ENCODE measurements around the gene GPC6.
"Not testable (repeated sequence)": the region's sequence is repeated elsewhere in the genome, so short reads cannot be mapped to it uniquely, and the experiment has no call there.

Gene GPC6

DNA sequence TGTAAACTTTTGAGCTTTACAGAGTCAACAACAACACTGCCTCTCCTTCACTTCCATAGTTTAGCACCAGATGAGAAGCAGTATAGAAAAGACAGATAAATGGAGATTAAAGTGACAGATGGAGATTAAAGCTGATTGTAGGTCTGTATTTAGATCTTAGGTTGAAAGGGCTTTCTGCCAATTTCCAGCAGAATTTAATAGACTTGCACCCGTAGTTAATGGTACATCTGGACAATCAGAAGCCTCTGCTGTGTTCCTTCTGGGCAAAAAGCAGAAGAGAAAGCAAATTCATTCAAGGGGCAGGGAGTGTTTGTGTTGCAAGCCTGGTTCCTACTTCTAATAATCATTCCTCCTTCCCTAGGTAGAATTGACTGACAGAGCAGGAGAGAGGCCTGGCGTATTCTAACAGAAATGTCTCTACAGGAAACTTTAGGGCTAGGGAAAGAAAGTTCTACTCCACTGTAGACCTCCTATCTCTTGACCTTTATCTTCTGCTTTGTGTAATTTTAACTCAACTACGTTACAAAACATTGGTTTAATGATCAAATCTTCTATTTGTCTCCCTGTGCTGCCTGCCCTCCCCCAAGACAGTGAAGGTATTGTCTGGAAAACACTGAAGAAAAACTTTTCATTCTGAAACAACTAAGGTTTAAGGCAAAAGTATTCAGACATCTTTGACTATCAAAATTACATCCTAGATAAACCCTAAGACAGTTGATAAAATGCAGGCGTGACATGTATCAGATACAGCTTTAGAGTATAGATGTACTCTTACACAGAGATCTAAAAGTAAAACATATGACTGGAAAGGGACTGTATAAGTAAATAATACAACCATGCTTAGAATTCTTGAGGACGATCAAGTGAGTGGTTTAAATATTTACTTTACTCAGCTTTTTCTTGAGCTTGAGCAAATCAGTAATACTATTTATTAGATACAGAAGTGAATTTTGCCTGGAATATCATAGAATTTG lies 44.4 kb downstream of the GPC6 start:
- FAIRE-seq: no peak

DNA sequence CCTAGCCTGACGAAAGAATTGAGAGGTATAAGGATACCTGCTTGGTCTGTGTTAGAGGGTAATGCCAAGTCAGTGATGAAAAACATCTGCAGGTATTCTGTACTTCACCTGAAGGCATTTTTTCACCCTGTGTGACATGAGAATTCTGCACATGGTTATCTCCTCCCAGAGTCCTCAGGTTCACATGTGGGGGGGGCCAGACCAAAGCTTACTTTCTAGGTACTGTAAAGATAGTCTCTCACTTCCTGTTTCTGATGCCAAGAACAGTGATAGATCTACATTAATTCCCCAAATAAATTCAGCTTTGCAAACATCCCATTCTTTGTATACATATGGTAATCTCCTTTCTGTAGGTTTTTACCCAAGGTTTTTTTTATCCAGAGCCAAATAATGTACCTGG lies 53.4 kb downstream of the GPC6 start:
- no peak for FAIRE-seq

DNA sequence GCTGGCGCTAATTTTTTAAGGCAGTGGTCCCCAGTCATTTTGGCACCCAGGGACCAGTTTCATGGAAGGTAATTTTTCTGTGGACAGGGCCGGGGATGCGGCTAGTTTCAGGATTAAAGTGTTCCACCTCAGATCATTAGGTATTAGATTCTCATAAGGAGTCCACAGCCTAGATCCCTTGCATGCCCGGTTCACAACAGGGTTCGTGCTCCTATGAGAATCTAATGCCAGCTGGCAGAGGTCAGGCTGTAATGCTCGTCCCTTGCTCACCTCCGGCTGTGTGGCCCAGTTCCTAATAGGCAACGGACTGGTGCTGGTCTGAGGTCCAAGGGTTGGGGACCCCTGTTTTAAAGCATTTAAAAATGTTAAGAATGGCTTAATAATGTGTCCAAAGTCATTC lies 54.1 kb downstream of the GPC6 start:
- no peak for FAIRE-seq

DNA sequence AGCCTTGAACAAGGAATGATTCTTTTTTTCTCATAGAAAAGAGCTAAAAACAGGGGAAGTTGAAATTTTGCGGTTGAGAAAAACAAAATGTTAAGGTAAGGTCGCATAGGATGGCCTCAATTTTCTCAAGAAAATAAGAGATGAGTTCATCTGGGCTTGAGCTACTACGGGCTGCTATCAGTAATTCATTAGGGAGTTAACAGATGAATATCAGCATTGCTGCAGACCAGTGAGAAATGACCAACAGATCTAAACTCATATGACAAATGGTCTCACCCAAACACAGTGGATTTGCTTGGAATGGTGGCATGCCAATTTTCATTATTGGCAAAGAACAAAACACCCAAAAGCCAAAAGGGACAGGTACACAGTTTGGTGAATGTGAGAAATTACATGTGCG lies 56.6 kb downstream of the GPC6 start:
- FAIRE-seq: no peak

DNA sequence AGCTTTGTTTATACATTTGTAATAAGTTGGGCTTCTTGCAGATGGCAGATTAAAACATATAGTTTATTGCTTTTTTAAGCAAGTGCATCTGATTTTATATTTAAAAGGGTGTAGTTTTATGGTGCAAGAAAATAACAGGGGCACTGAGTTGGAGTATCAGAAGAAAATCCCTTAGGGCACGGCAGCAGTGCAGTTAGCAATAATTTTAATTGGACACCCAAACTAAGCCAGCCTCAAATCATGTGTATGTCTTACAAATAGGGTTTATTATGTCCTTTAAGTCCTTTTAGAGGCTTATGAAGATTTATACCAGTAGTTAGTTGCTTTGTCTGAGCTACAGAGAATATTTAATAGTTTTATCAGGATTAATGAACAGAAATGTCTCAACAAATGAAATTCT lies 57.5 kb downstream of the GPC6 start:
- FAIRE-seq: no peak

DNA sequence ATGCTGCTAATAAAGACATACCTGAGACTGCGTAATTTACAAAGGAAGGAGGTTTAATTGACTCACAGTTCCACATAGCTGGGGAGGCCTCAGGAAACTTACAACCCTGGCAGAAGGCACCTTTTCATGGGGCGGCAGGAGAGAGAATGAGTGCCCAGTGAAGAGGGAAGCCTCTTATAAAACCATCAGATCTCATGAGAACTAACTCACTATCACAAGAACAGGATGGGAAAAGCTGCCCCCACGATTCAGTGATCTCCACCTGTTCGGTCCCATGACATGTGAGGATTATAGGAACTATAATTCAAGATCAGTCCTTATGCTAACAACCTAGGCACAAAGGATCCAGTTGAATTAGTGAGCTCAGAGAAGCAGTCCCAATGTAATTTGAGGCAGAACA lies 59.4 kb downstream of the GPC6 start:
- FAIRE-seq: no peak

DNA sequence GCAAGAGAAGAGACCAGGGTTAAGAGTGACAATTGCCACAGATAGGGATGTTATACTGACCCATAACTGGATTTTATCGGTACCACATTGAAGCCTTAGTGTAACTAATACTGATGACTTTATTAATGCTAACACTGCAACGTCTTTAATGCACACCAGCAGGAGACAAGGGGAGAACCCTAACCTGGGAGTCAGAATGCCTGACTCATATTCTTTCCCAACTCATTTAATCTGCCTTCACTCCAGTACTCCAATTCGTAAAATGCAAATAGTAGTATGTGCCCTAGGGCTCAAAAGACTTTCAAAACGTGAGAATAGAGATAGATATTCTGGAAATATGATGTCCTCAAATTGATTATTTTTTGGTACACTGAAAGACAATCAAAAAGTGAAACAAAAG lies 62.4 kb downstream of the GPC6 start:
- FAIRE-seq: no peak

DNA sequence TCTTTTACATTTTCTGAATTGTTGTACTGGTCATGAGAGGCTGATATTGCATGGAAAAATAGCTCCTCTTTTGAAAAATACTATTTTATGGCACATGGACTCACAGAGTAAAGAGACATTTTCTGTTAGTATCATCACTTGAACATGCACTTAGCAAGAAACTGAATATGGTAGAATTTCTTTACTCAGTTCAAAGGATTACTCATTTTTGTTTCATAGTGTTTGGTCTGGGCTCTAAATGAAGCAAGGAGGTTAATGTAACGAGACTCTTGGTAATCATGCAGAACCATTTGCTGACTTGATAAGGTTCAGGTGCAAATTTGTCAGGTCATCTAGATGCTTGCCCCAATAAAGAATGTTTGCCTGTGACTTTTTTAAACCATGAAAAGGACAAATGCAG lies 63.2 kb downstream of the GPC6 start:
- FAIRE-seq: no peak

DNA sequence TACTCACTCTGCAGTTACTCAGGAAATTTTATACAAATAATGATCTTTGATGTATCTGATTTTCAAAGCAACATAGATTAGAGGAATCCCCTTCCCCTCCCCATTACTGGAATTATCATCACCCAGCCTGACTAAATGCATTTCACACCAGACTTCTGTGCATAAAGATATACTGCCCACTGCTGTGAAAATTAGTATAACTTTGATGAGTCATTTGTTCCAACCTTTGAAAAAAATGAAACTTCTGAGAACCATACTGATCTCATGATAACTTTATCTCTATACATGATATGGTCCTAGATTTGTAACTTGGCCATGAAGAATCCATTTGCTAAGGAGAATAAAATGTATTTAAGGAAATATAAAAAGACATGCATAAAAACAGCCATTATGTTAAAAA lies 63.9 kb downstream of the GPC6 start:
- no peak for FAIRE-seq

DNA sequence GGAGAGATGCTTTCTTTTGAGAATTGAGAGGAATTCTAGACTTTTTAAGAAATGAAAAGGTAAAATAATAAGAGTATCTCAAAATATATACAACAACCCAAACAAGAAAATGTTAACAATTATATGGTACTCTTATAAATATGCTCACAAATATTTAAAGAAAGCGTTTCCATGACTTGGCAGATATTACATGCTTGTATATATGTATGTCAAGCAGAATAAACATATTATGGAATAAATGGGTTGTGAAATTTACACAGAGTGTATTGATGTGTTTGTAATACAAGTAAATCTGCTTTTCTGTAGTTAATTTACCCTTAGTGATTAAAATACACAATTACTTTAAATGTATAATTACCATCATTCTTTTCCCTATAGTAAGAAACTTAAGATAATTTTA lies 65.8 kb downstream of the GPC6 start:
- FAIRE-seq: no peak

DNA sequence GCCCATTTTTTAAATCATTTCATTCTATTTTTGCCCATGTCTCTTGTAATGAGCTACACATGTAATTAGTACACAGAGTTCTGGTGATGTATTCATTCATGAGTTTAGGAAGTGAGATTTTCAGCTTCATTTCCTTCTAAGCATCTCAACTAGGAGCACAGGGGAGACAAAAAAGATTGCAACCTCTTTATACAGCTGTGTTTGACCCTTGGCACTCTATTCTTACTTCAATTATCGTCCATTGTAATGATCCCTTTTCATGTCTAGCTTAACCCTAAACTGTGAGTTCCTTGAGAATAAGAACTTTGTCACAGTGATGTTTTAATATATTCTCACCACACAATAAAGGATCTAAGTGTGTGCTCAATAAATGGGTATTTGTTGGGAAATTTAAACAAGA lies 67.1 kb downstream of the GPC6 start:
- FAIRE-seq: no peak

DNA sequence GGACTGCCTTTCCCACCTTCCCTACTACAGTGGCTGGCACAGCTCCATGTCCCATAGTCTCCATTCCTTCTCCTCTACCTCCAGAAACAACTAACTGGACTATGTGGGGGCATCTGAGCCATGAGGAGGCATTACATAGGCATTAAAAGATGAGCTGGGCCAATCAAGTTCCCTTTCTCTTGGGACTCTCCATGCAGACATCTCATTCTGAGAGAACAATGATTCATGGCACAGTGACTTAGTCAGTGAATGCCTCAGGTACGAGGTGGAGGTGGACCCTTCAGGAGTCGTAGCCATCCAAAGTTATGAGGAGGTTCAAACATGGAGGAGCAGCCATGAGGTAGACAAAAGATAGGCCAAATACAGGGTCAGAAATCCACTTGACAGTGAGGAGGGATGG lies 70.0 kb downstream of the GPC6 start:
- no peak for FAIRE-seq

DNA sequence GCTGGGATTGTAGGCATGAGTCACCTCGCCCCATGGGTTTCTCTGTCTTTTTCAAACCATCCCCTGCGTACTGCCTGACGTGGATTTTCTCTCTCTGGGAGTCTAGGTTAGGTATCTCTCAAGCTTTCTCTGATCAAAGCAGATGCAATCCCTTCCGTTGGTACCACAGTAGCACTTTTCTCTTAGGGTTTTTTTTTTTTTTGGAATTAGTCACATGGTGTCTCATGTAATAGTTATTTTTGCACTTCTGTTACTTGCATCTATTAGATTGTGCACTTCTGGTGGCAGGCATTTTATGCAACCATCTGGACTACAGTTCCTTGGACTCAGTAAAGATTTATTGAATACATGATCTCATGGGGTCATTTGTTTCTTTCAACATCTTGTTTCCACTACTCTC lies 72.1 kb downstream of the GPC6 start:
- FAIRE-seq: no peak

DNA sequence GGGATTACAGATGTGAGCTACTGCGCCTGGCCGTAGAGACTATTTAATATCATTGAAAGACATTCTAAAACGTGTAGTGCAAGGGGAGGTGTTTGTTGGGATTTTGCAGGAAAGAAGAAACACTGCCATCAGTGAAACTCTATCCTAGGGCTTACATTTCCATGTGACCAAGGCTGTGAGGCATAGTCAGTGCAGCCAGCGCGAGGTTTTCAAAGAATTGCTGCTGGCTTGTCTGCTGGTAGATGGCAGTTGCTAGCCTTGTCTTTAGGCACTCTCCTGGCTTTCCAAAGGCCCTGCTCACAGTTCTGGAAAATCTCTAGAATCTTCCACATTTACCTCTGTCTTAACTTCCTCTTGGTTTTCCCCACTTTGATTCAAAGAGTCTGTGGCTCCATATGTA lies 77.5 kb downstream of the GPC6 start:
- FAIRE-seq: no peak

DNA sequence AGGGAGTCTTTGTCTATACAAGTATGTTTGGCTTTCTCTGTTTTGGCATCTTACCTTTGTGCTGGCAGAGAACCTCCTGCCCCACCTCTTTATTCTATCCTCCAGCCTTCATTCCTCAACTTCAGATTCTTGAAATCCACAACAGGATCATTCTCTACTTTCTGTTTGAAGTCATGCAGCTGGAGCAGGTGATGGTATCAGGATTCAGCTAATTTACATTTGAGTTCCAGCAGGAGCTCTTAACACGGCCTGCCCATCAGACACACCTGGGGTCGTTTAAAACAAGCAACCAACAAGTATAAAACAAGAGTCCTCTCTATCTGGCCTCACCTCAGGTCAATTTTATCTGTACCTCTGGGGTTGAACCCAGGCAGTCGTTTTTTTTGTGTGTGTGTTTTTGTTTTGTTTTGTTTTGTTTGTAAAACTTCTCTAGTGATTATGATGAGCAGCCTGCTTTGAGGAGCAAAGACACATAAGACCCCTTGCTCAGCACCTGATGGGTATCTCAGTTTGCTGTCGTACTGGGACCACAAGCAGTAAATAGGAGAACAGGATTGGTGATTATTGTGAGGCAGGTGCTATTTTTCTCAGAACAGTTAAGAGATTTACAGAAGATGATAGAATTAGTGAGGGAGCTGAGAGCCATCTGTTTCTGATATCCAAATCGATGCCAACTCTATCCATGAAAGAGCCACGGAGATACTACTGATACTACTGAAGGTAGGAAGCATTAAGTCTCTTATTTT lies 78.4 kb downstream of the GPC6 start:
- FAIRE-seq: no peak

DNA sequence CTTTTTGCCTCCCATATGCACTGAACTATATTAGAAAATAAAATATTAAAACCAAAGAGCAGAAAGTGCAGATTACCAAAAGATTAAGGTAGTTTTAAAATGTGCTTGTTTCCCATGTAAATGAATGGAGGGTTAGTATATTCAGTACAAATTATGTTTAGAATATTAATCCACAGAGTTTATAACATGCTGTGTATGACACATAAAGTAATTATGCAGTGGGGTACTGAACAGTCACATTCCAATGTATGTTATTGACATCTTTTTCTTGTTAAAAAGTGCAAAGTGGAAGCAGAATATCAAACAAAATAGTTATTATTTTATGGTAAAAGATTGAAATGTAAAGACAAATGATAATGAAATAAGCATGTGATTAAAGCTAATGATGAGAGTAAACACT lies 79.3 kb downstream of the GPC6 start:
- no peak for FAIRE-seq

DNA sequence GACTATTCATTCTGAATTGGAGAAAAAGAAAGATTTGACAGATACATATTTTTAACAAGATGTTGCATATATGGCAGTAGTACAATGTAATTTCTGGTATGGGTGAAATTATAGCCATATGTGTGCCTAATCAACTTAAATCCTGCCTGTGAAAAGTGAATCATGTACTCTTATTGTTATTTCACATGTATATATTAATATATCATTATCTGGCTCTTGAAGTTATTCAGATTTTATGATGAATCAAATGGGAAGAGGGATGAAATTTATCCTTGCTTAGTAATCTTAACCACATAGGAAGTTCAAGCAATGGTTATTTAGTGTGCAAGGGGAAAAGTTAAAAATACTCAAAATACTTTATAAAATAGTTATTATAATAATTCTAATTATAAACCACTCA lies 80.5 kb downstream of the GPC6 start:
- FAIRE-seq: no peak

DNA sequence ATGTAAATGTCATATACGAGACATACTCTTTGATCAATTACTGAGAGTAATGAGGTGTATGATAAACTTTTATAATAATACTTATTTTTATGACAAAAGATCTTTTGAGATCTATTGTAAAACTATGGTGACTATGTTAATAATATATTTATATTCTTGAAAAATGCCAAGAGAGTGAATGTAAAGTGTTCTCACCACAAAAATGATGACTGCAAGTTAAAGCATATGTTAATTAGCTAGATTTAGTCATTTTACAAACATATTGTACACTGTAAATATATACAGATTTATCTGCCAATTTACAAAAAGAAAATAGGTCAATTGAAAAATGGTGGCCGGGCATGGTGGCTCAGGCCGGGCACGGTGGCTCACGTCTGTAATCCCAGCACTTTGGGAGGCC lies 81.0 kb downstream of the GPC6 start:
- no peak for FAIRE-seq

DNA sequence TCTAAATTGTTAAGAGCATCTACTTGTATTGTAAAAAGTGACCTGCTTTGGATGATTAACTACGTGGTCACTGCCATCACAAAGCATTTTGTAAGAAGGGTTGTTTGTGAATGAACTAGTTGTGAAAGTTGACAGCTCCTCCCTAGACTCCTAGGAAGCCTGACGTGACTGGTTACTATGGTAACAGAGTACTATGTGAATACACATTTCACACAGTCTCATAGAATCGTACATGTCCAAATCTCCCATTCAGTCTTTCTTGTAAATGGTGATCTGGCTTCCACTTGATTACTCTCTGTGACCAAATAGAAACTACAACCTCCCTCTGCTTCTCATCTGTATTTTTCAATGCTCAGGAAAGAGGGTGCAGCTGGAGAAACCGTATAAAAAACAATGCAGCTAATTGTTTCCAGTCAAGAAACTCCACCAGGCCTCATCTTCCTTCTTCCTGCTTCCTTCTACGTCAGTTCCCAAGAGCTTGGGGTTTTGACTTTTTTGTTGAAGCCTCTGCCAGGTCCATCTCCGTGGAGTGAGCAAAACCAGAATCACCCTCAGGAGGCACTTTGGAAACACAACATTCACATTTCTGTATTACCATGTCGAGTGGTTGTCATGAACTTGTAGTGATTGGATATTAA lies 83.4 kb downstream of the GPC6 start:
- no peak for FAIRE-seq

DNA sequence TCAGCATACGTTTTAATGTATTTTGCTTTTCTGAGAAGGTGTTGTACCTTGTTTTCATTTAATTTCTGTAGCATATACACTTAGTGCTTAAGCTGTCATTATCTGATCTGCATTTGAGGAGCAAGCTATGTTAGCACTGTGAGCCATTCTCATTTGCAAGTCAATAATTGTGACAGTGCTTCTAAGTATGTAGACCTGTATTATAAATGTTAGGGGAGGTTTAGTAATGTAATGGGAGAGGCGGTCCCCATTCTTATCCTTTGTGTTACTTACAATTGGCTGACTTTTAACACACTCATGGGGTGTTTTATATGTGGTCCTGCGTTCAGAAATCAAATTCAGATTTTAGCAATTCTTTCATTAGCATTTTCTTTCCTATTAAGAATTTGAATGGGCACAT lies 90.2 kb downstream of the GPC6 start:
- FAIRE-seq: no peak

DNA sequence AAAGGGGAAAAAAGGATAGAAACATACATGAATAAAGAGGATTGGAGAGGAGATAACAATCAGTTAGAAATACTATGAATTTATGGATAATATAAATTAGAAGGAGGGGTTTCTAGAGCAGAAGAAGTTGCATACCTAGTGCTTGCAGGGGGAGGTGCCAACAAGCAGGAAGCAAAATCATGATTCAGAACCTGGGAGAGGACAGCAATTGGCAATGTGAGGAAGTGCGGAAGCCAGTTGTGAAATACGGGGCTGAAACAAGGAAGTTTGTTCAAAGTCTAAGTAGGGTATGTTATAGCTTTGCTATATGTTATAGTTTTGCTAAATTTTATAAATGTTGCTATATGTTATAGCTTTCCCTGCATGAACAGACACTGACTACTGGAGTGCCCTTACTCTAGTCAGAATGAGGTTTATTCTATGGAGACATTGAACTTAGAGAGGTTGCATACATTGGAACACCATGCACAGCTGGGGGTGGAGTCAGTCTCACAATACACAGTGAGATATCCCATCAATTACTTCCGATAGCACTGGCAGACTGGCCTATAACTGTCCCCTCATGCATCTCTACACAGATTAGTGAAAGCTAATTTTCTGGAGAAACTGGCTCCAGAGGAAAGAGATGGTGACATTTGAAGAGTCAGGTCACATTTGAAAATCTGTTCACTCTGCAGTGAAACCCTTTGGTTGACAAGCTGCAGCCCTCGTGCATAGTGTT lies 92.1 kb downstream of the GPC6 start:
- no peak for FAIRE-seq

DNA sequence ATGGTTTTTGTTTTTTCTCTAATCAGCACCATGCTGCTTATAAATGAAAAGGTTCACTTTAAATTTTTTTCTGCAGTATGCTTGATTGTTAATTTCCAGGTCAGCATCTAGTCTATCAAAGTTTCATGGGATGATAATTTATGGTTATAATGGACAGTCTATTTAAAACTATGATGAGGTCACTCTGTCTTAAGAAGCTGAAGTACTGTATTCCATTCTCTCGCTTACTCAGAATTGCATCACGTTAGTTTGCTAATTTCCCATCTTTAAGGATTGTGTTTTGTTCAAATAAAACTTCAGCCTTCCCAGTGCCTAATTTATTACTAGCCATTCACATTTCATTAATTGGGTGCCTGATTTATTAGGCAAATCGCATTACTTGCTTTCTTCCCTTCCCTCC lies 94.3 kb downstream of the GPC6 start:
- no peak for FAIRE-seq

DNA sequence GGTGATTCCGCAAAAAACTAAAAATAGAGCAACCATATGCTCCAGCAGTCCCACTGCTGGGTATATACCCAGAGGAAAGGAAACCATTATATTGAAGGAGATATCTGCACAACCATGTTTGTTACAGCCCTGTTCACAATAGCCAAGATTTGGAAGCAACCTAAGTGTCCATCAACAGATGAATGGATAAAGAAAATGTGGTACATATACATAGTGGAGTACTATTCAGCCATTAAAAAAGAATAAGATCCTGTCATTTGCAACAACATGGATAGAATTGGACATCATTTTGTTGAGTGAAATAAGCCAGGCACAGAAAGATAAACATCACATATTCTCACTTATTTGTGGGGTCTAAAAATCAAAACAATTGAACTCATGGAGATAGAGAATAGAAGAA lies 97.3 kb downstream of the GPC6 start:
- FAIRE-seq: not testable (repeated sequence)
